Epithelial cell of proximal tubule (primary cell): ENCODE data around the gene PROSER2. TPM values are rescaled to one million over a fixed set of nuclear protein-coding genes. Genes with fewer than 3 reads are reported as not detected.

Experiments
- DNase-seq: peaks from one replicate; pipeline ENCODE4 v3.0.0-alpha.2; 2011; ENCODE audit warnings: low read depth
- H3K4me3 ChIP-seq: 2 replicates; pipeline ENCODE4 v1.5.1; 2011; ENCODE audit warnings: low read depth, mild to moderate bottlenecking, low read length
- CTCF ChIP-seq: conservative IDR thresholded peaks from 2 replicates; pipeline ENCODE4 v1.5.1; 2012; ENCODE audit warnings: low read depth, mild to moderate bottlenecking, low read length
- total RNA-seq: library from RNA; depleted of rRNA; stranded (reverse); fragments of >200 nt; gene quantifications from 2 replicates; pipeline ENCODE4 v1.2.3, GENCODE V29; 2015

The PROSER2 gene
- total RNA-seq, 1 donor from 2014 or later, result 91.6 TPM

- TF ChIP-seq CTCF, result no peak
- DNase-seq, result no peak
- no peak overlapping the region for H3K4me3 ChIP-seq
These were observed 95.2 kb downstream of the PROSER2 start for GRCh38 chr10:11918384-11918783.

- no peak for DNase-seq
- no peak overlapping the region for H3K4me3 ChIP-seq
- TF ChIP-seq CTCF, result no peak
These were observed 96.1 kb downstream of the PROSER2 start for GRCh38 chr10:11919271-11919670.

Other genes starting within 250 kb of the PROSER2 start
- 14.7 and 18.8 TPM in 2 replicates for gene USP6NL, start 211.7 kb upstream of the PROSER2 start, total RNA-seq
- gene ECHDC3, start 81.0 kb upstream of the PROSER2 start, total RNA-seq, result 20.2 and 26.3 TPM in 2 replicates
- 11.3 and 12.2 TPM in 2 replicates for gene UPF2, start 219.5 kb downstream of the PROSER2 start, total RNA-seq
- 25.4 TPM in 2 replicates for gene DHTKD1, start 245.6 kb downstream of the PROSER2 start, total RNA-seq